Neural cell (in vitro differentiated cells): ENCODE results near the gene AS3MT. TPM values are rescaled to one million over a fixed set of nuclear protein-coding genes. Genes with fewer than 3 reads are reported as not detected.

Source experiments
- H2AFZ ChIP-seq: fragments of 200-600, 300-800 bp; sonication (generic), shearing (Covaris generic); 2 replicates; pipeline ENCODE4 v1.6.0; 2014; ENCODE audit warnings: low read depth, mild to moderate bottlenecking, antibody characterized with exemption, low read length, moderate library complexity
- H3F3A ChIP-seq: fragments of 200-600 bp; shearing (Covaris generic); 2 replicates; pipeline ENCODE4 v1.6.1; 2016; ENCODE audit warnings: mild to moderate bottlenecking, moderate library complexity, mixed read lengths, antibody characterized with exemption, low read length; ENCODE audit not compliant: insufficient read depth, poor library complexity, severe bottlenecking
- H3K27ac ChIP-seq: fragments of 200-600, 300-800 bp; sonication (generic), shearing (Covaris generic); 2 replicates; pipeline ENCODE4 v1.5.1; 2014; ENCODE audit warnings: mild to moderate bottlenecking, low read length, moderate library complexity
- H3K27me3 ChIP-seq: fragments of 300-800, 200-600 bp; sonication (generic), shearing (Covaris generic); 2 replicates; pipeline ENCODE4 v1.6.0; 2014; ENCODE audit warnings: mild to moderate bottlenecking, low read depth, low read length, moderate library complexity; ENCODE audit not compliant: insufficient read depth
- H3K36me3 ChIP-seq: fragments of 300-800, 200-600 bp; sonication (generic), shearing (Covaris generic); 2 replicates; pipeline ENCODE4 v1.5.1; 2014; ENCODE audit warnings: mild to moderate bottlenecking, antibody characterized with exemption, low read length, moderate library complexity; ENCODE audit not compliant: insufficient read depth
- H3K4me2 ChIP-seq: fragments of 300-800, 200-600 bp; sonication (generic), shearing (Covaris generic); 2 replicates; pipeline ENCODE4 v1.6.0; 2014; ENCODE audit warnings: mild to moderate bottlenecking, low read length
- H3K4me3 ChIP-seq: fragments of 300-800, 200-600 bp; sonication (generic), shearing (Covaris generic); 2 replicates; pipeline ENCODE4 v1.5.1; 2014; ENCODE audit warnings: mild to moderate bottlenecking, low read length, moderate library complexity
- H3K79me2 ChIP-seq: fragments of 200-600 bp; shearing (Covaris generic); replicated peaks from 2 replicates; pipeline ENCODE4 v1.6.0; 2014; ENCODE audit warnings: mild to moderate bottlenecking, low read length, moderate library complexity; ENCODE audit not compliant: insufficient read depth
- H3K9ac ChIP-seq: fragments of 300-800, 200-600 bp; sonication (generic), shearing (Covaris generic); 2 replicates; pipeline ENCODE4 v1.6.1; 2016; ENCODE audit warnings: mild to moderate bottlenecking, low read length, mixed read lengths
- H3K9me2 ChIP-seq: fragments of 200-600 bp; shearing (Covaris generic); 2 replicates; pipeline ENCODE4 v1.6.1; 2016; ENCODE audit warnings: mild to moderate bottlenecking, low read length, mixed read lengths; ENCODE audit not compliant: insufficient read depth
- H3K9me3 ChIP-seq: fragments of 200-600, 300-800 bp; sonication (generic), shearing (Covaris generic); 2 replicates; pipeline ENCODE4 v1.6.1; 2016; ENCODE audit warnings: mild to moderate bottlenecking, mixed run types, low read length, moderate library complexity, mixed read lengths
- H4K20me1 ChIP-seq: fragments of 200-600 bp; shearing (Covaris generic); 2 replicates; pipeline ENCODE4 v1.6.1; 2016; ENCODE audit warnings: mild to moderate bottlenecking, mixed run types; ENCODE audit not compliant: insufficient read depth
- CTCF ChIP-seq: fragments of 450-650 bp; IDR thresholded peaks from 2 replicates; pipeline ENCODE4 v1.5.1; 2014; ENCODE audit warnings: antibody characterized with exemption, mild to moderate bottlenecking, moderate library complexity; ENCODE audit not compliant: poor library complexity, severe bottlenecking
- EP300 ChIP-seq: fragments of 450-650 bp; conservative IDR thresholded peaks from 2 replicates; pipeline ENCODE4 v1.6.1; 2014; ENCODE audit warnings: antibody characterized with exemption, mild to moderate bottlenecking, moderate library complexity; ENCODE audit not compliant: poor library complexity, severe bottlenecking
- EZH2 ChIP-seq: fragments of 200-600, 300-800 bp; shearing (Covaris generic), sonication (generic); IDR thresholded peaks from 2 replicates; pipeline ENCODE4 v1.6.1; 2014; ENCODE audit warnings: antibody characterized with exemption, low read length, borderline replicate concordance, mild to moderate bottlenecking; ENCODE audit not compliant: insufficient read depth, poor library complexity, severe bottlenecking
- MXI1 ChIP-seq: fragments of 450-650 bp; conservative IDR thresholded peaks from 2 replicates; pipeline ENCODE4 v1.6.1; 2014; ENCODE audit warnings: antibody characterized with exemption, mild to moderate bottlenecking; ENCODE audit not compliant: poor library complexity, severe bottlenecking
- POLR2AphosphoS5 ChIP-seq: IDR thresholded peaks from 2 replicates; pipeline ENCODE4 v1.6.1; 2012
- RAD21 ChIP-seq: fragments of 450-650 bp; conservative IDR thresholded peaks from 2 replicates; pipeline ENCODE4 v1.6.1; 2014; ENCODE audit warnings: antibody characterized with exemption, mild to moderate bottlenecking, moderate library complexity
- REST ChIP-seq: IDR thresholded peaks from 2 replicates; pipeline ENCODE4 v1.6.1; 2012; ENCODE audit warnings: borderline replicate concordance
- SMC3 ChIP-seq: fragments of 450-650 bp; conservative IDR thresholded peaks from 2 replicates; pipeline ENCODE4 v1.6.1; 2014; ENCODE audit warnings: antibody characterized with exemption, mild to moderate bottlenecking, moderate library complexity; ENCODE audit not compliant: poor library complexity
- TAF1 ChIP-seq: IDR thresholded peaks from 2 replicates; pipeline ENCODE4 v1.6.1; 2012; ENCODE audit warnings: low read depth
- polyA plus RNA-seq: library from polyadenylated mRNA; depleted of rRNA; stranded (reverse); fragments of >200 nt; gene quantifications from 2 replicates; pipeline ENCODE4 v1.2.3, GENCODE V29; 2014

AS3MT gene
- polyA plus RNA-seq, 1 donor from 2014 or later: 17.6 TPM

- Histone ChIP-seq H3K36me3 (no peaks in the 10 kb centered on the region), H3K27me3 (no peaks in the 10 kb centered on the region), H4K20me1 (no peaks in the 10 kb centered on the region), H3K79me2 (peaks cover 29% of the 10 kb centered on the region), H3K4me3 (peak overlapping the region; percentile 95), H2AFZ (no peak overlapping the region), H3F3A (no peaks in the 10 kb centered on the region), H3K9ac (peak overlapping the region; percentile 50), H3K9me2 (no peaks in the 10 kb centered on the region), H3K9me3 (no peaks in the 10 kb centered on the region), H3K27ac (peak overlapping the region; percentile 50), H3K4me2 (peak overlapping the region; percentile 67)
- TF ChIP-seq SMC3 (peak; percentile 100), POLR2AphosphoS5 (no peak), RAD21 (peak; percentile 99), MXI1 (peak; percentile 82), EZH2 (no peak), CTCF (peak; percentile 99)
Observed at GRCh38 chr10:102917314-102917961, 48.2 kb downstream of the AS3MT start.

GRCh38 chr10:102917962-102918816, 48.9 kb downstream of the AS3MT start, which contains the start of gene CNNM2:
Gene CNNM2, plus strand, starts transcription at chr10:102918294. Its CDS starts 187 bp downstream, at chr10:102918481.
- Histone ChIP-seq H3K36me3 (no peaks in the 10 kb centered on the region), H2AFZ (peak within 1 kb of the TSS; percentile 86), H3K4me2 (peak within 1 kb of the TSS; percentile 86), H3K9ac (peak within 1 kb of the TSS; percentile 90), H3K9me2 (no peaks in the 10 kb centered on the region), H3K4me3 (peak within 1 kb of the TSS; percentile 95), H3K27ac (peak within 1 kb of the TSS; percentile 92), H3K27me3 (no peaks in the 10 kb centered on the region), H3K79me2 (peaks cover 36% of the 10 kb centered on the region), H3F3A (no peaks in the 10 kb centered on the region), H3K9me3 (no peaks in the 10 kb centered on the region), H4K20me1 (no peaks in the 10 kb centered on the region)
- TF ChIP-seq POLR2AphosphoS5 (peak; percentile 76), REST (peak; percentile 85), CTCF (no peak), MXI1 (peak; percentile 81), EP300 (no peak), EZH2 (no peak), SMC3 (peak; percentile 47), RAD21 (no peak), TAF1 (peak; percentile 98)
